Mesenchymal stem cell (in vitro differentiated cells and primary cell): ENCODE measurements around the gene TRIM69.

ENCODE experiments used
- DNase-seq: peaks from one replicate; pipeline ENCODE4 v3.0.0-alpha.2; 2013
- H2AFZ ChIP-seq: one replicate; pipeline ENCODE4 v1.6.1; 2013; ENCODE audit warnings: low read depth, mild to moderate bottlenecking, control low read depth, inconsistent platforms, low read length, moderate library complexity
- H2AK5ac ChIP-seq: 2 replicates; pipeline ENCODE4 v1.6.1; 2013; ENCODE audit warnings: low read length, moderate library complexity, mild to moderate bottlenecking, inconsistent platforms; ENCODE audit not compliant: severe bottlenecking
- H2BK120ac ChIP-seq: one replicate; pipeline ENCODE4 v1.6.1; 2013; ENCODE audit warnings: low read depth, mild to moderate bottlenecking, inconsistent platforms, low read length, moderate library complexity
- H2BK12ac ChIP-seq, 2 experiments: one replicate each; pipeline ENCODE4 v1.6.1; 2013; ENCODE audit warnings: inconsistent platforms in 2 of 2, low read length in 2 of 2, mild to moderate bottlenecking in 2 of 2, moderate library complexity in 2 of 2, control low read depth in 1 of 2
- H2BK15ac ChIP-seq: one replicate; pipeline ENCODE4 v1.6.1; 2013; ENCODE audit warnings: mild to moderate bottlenecking, low read depth, inconsistent platforms; ENCODE audit not compliant: poor library complexity, severe bottlenecking
- H2BK5ac ChIP-seq: 2 replicates; pipeline ENCODE4 v1.6.1; 2013; ENCODE audit warnings: low read depth, mild to moderate bottlenecking, low read length, control low read depth, inconsistent platforms; ENCODE audit not compliant: poor library complexity, severe bottlenecking
- H3K14ac ChIP-seq, 2 experiments: one replicate each; pipeline ENCODE4 v1.6.1; 2013; ENCODE audit warnings: inconsistent platforms in 2 of 2, low read length in 2 of 2, control low read depth in 1 of 2, mild to moderate bottlenecking in 1 of 2, moderate library complexity in 1 of 2
- H3K18ac ChIP-seq, 2 experiments: one replicate each; pipeline ENCODE4 v1.6.1; 2013; ENCODE audit warnings: inconsistent platforms in 2 of 2, low read length in 2 of 2, control low read depth in 1 of 2, low read depth in 1 of 2, mild to moderate bottlenecking in 1 of 2
- H3K23ac ChIP-seq, 2 experiments: one replicate each; pipeline ENCODE4 v1.6.1; 2013; ENCODE audit warnings: inconsistent platforms in 2 of 2, low read length in 2 of 2, mild to moderate bottlenecking in 2 of 2, moderate library complexity in 2 of 2, control low read depth in 1 of 2
- H3K27ac ChIP-seq: 2 replicates; pipeline ENCODE4 v1.5.1; 2013; ENCODE audit warnings: mild to moderate bottlenecking, moderate library complexity, low read length, control low read depth, inconsistent platforms; ENCODE audit not compliant: poor library complexity, severe bottlenecking
- H3K27me3 ChIP-seq, 2 experiments: 2 replicates each; pipeline versions ENCODE4 v1.6.1 to v1.7.0; 2013; ENCODE audit warnings: low read length in 2 of 2, mild to moderate bottlenecking in 2 of 2, moderate library complexity in 2 of 2, control low read depth in 1 of 2, inconsistent platforms in 1 of 2; ENCODE audit not compliant: control insufficient read depth in 1 of 2, insufficient read depth in 1 of 2
- H3K36me3 ChIP-seq, 2 experiments: 2 replicates each; pipeline versions ENCODE4 v1.6.1 to v1.7.0; 2013; ENCODE audit warnings: low read length in 2 of 2, control low read depth in 1 of 2, inconsistent platforms in 1 of 2, low read depth in 1 of 2, mild to moderate bottlenecking in 1 of 2; ENCODE audit not compliant: insufficient read depth in 2 of 2, control insufficient read depth in 1 of 2
- H3K4ac ChIP-seq, 2 experiments: one replicate each; pipeline ENCODE4 v1.6.1; 2013; ENCODE audit warnings: inconsistent platforms in 2 of 2, low read length in 2 of 2, mild to moderate bottlenecking in 2 of 2, moderate library complexity in 2 of 2, control low read depth in 1 of 2, low read depth in 1 of 2
- H3K4me1 ChIP-seq: 2 replicates; pipeline ENCODE4 v1.6.1; 2013; ENCODE audit warnings: low read depth, low read length, control low read depth; ENCODE audit not compliant: control insufficient read depth, insufficient read depth
- H3K4me2 ChIP-seq: 2 replicates; pipeline ENCODE4 v1.6.1; 2013; ENCODE audit warnings: low read length, mild to moderate bottlenecking, inconsistent platforms; ENCODE audit not compliant: poor library complexity, severe bottlenecking
- H3K4me3 ChIP-seq, 2 experiments: 2 replicates each; pipeline versions ENCODE4 v1.5.1 to v1.7.0; 2013; ENCODE audit warnings: low read length in 2 of 2, mild to moderate bottlenecking in 2 of 2, control low read depth in 1 of 2, low read depth in 1 of 2; ENCODE audit not compliant: insufficient read depth in 1 of 2
- H3K79me1 ChIP-seq: replicated peaks from 2 replicates; pipeline ENCODE4 v1.6.1; 2013; ENCODE audit warnings: mild to moderate bottlenecking, control low read depth, low read length, inconsistent platforms; ENCODE audit not compliant: poor library complexity, severe bottlenecking
- H3K9ac ChIP-seq: 2 replicates; pipeline ENCODE4 v1.7.0; 2013; ENCODE audit warnings: mild to moderate bottlenecking, low read length, moderate library complexity
- H3K9me3 ChIP-seq: 2 replicates; pipeline ENCODE4 v1.7.0; 2013; ENCODE audit warnings: mild to moderate bottlenecking, low read length; ENCODE audit not compliant: control insufficient read depth
- H4K8ac ChIP-seq: one replicate; pipeline ENCODE4 v1.6.1; 2013; ENCODE audit warnings: inconsistent platforms, mild to moderate bottlenecking, low read length, moderate library complexity
- H4K91ac ChIP-seq: one replicate; pipeline ENCODE4 v1.6.1; 2013; ENCODE audit warnings: mild to moderate bottlenecking, low read length, inconsistent platforms
- WGBS: methylation state at CpG from one replicate; pipeline ENCODE4 v1.1.7; 2013; ENCODE audit warnings: mixed read lengths; 5-methylcytosine and 5-hydroxymethylcytosine counted together

TRIM69 gene

GRCh38 chr15:44794072-44794471 is 57.7 kb downstream of the TRIM69 start:
- H2AFZ ChIP-seq = no peak overlapping the region
- H3K36me3 ChIP-seq = no peaks in the 10 kb centered on the region
- no peak overlapping the region for H3K4me2 ChIP-seq
- no peak for DNase-seq
- no peaks in the 10 kb centered on the region for H3K4me1 ChIP-seq
- H3K27ac ChIP-seq = no peak overlapping the region
- H4K8ac ChIP-seq = no peak overlapping the region
- H3K79me1 ChIP-seq = no peaks in the 10 kb centered on the region
- H2BK120ac ChIP-seq = no peak overlapping the region
- no peak overlapping the region for H4K91ac ChIP-seq
- no peak overlapping the region for H3K23ac ChIP-seq
- H2BK12ac ChIP-seq = no peak overlapping the region
- H3K4me3 ChIP-seq = no peak overlapping the region
- H3K27me3 ChIP-seq = peaks cover 0 to 10% of the 10 kb centered on the region in 2 experiments
- no peaks in the 10 kb centered on the region for H3K9me3 ChIP-seq
- no CpG with 5 or more reads among the region's 1 CpG for WGBS
- H2AK5ac ChIP-seq = no peak overlapping the region
- H3K14ac ChIP-seq = no peak overlapping the region
- no peak overlapping the region for H3K4ac ChIP-seq
- H2BK15ac ChIP-seq = no peak overlapping the region
- no peak overlapping the region for H3K18ac ChIP-seq
- no peak overlapping the region for H3K9ac ChIP-seq
- H2BK5ac ChIP-seq = no peak overlapping the region

DNA sequence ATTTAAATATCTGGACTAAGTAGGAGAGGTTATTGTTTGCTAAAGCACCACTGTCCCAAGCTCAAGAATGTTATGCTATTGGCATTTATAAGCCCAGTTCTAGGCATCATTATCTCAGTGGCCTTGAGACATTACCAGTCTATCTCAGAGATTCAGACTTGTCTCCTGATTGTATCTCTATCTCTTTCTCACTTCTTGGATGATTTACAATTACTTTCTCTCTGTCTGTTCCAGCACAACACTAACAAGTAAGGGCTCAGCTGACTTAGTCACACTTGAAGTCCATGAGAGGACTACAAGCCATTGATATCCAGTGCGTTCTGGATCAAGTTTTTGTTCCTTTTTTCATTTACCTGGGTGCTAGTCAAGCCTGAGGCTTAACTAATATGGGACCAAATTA is 60.2 kb downstream of the TRIM69 start:
- H4K91ac ChIP-seq = no peak overlapping the region
- H3K23ac ChIP-seq = no peak overlapping the region
- H3K14ac ChIP-seq = no peak overlapping the region
- no peak overlapping the region for H2AFZ ChIP-seq
- no peaks in the 10 kb centered on the region for H3K79me1 ChIP-seq
- no peak for DNase-seq
- no peak overlapping the region for H3K4me2 ChIP-seq
- no peak overlapping the region for H3K27ac ChIP-seq
- WGBS = 60% methylated on average over 1 of the region's 1 CpG
- no peak overlapping the region for H2BK5ac ChIP-seq
- no peaks in the 10 kb centered on the region for H3K36me3 ChIP-seq
- no peak overlapping the region for H2BK15ac ChIP-seq
- no peaks in the 10 kb centered on the region for H3K9me3 ChIP-seq
- no peak overlapping the region for H3K4me3 ChIP-seq
- no peak overlapping the region for H4K8ac ChIP-seq
- no peaks in the 10 kb centered on the region for H3K4me1 ChIP-seq
- peaks cover 2 to 6% of the 10 kb centered on the region in 2 experiments for H3K27me3 ChIP-seq
- no peak overlapping the region for H2BK12ac ChIP-seq
- no peak overlapping the region for H2AK5ac ChIP-seq
- H3K9ac ChIP-seq = no peak overlapping the region
- no peak overlapping the region for H2BK120ac ChIP-seq
- no peak overlapping the region for H3K4ac ChIP-seq
- no peak overlapping the region for H3K18ac ChIP-seq

DNA sequence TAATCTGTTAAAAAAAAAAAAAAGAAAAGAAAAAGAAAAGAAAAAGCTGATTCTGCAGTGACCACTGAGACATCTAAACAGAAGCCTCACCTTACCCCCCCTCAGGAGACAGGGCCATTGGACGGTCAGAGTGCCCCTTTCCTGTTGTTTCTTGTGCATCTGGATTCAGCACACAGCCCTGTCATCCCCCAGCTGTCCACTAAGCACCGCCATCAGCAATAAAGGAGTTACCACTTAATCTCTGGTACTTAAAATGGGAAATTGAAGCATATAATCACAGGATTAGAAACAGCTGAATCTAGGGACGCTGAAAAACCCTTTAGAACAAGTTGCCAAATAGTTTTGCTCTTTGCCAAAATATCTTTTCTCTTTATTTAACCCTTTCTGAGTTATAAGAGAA is 62.5 kb downstream of the TRIM69 start:
- Histone ChIP-seq H4K91ac (no peak overlapping the region), H2AFZ (no peak overlapping the region), H3K18ac (no peak overlapping the region), H3K23ac (no peak overlapping the region), H2AK5ac (no peak overlapping the region), H3K36me3 (no peaks in the 10 kb centered on the region), H4K8ac (no peak overlapping the region), H3K4me3 (no peak overlapping the region), H2BK12ac (no peak overlapping the region), H3K9ac (no peak overlapping the region), H3K27ac (no peak overlapping the region), H3K14ac (no peak overlapping the region), H3K4ac (no peak overlapping the region), H3K4me1 (no peaks in the 10 kb centered on the region), H3K79me1 (no peaks in the 10 kb centered on the region), H2BK5ac (no peak overlapping the region), H2BK15ac (no peak overlapping the region), H3K27me3 (peaks cover 18 to 21% of the 10 kb centered on the region in 2 experiments), H3K4me2 (no peak overlapping the region), H3K9me3 (no peaks in the 10 kb centered on the region), H2BK120ac (no peak overlapping the region)
- DNase-seq = no peak
- no CpG with 5 or more reads among the region's 3 CpGs for WGBS

GRCh38 chr15:44801364-44801763 is 65.0 kb downstream of the TRIM69 start:
- no peak for DNase-seq
- Histone ChIP-seq H2BK120ac (no peak overlapping the region), H3K4me1 (no peaks in the 10 kb centered on the region), H3K18ac (no peak overlapping the region), H3K23ac (no peak overlapping the region), H4K8ac (no peak overlapping the region), H3K14ac (no peak overlapping the region), H3K9me3 (no peaks in the 10 kb centered on the region), H2BK15ac (no peak overlapping the region), H3K4me3 (no peak overlapping the region), H3K9ac (no peak overlapping the region), H2BK5ac (no peak overlapping the region), H2AK5ac (no peak overlapping the region), H3K79me1 (no peaks in the 10 kb centered on the region), H2AFZ (no peak overlapping the region), H3K36me3 (no peaks in the 10 kb centered on the region), H3K4me2 (no peak overlapping the region), H4K91ac (no peak overlapping the region), H3K27me3 (peaks cover 26 to 32% of the 10 kb centered on the region in 2 experiments), H3K27ac (no peak overlapping the region), H2BK12ac (no peak overlapping the region), H3K4ac (no peak overlapping the region)
- WGBS = 90% methylated on average over 3 of the region's 5 CpGs
